ENCODE results near the gene CSNK1D.

Gene CSNK1D

DNA sequence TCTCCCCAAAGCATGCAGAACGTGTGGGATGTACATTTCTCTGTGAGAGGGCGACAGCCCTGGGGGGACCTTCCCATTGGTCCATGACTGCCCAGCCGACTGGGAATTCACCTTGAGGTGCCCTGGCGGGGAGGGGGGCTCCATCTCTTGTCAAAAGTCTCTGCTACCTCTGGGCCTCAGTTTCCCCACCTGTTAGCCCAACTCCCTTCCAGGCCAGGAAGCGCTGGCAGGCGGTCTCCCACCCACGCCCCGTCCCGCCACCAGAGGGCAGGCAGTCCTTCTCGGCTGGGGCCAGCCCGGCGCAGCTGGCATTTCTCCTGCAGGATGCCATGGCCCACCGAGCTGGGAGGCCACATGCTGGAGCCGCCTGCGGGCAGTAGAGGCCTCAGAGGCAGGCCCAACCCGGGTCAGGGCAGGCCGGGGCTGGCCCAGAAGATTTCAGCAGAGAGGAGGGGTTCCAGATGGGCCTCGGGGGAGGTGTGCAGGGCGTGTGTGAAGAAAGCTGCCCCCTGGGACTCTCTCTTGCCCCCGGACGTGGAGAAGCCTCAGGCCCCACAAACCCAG, 27.3 kb upstream of the CSNK1D start:
- Histone ChIP-seq H3K4me1 (ENCODE audit: control insufficient read depth, insufficient read depth, low read length) (peaks cover 13% of the 10 kb centered on the region), H3K27ac (ENCODE audit: extremely low read depth, low read depth, low read length) (no peak overlapping the region), H3K9me3 (ENCODE audit: control insufficient read depth, insufficient read depth, low read depth, low read length) (no peaks in the 10 kb centered on the region), H3K4me3 (ENCODE audit: low read depth, low read length) (no peak overlapping the region), H3K36me3 (ENCODE audit: control insufficient read depth in 2 of 2, insufficient read depth in 1 of 2, low read length in 2 of 2) (no peaks in the 10 kb centered on the region)
- POLR2A ChIA-PET, result interaction anchor here (1.5 to 1.9 kb wide), 2 partner anchors 8 to 31 kb away, joined by 3 to 7 read pairs; no protein-coding TSS in a partner anchor
- CTCF ChIA-PET, result interaction anchor here (0.6 to 2.3 kb wide), 14 partner anchors 8 to 127 kb away, joined by 3 to 11 read pairs (median 3); partner anchors contain the start of gene CD7
- TF ChIP-seq, protein P1, sequence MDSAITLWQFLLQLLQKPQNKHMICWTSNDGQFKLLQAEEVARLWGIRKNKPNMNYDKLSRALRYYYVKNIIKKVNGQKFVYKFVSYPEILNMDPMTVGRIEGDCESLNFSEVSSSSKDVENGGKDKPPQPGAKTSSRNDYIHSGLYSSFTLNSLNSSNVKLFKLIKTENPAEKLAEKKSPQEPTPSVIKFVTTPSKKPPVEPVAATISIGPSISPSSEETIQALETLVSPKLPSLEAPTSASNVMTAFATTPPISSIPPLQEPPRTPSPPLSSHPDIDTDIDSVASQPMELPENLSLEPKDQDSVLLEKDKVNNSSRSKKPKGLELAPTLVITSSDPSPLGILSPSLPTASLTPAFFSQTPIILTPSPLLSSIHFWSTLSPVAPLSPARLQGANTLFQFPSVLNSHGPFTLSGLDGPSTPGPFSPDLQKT (IDR thresholded peaks at IDR 0.05; ENCODE audit: borderline replicate concordance, low read depth, low read length), result no peak
- TF ChIP-seq ZNF23 (tag by site-specific recombination; IDR thresholded peaks at IDR 0.05; ENCODE audit: borderline replicate concordance) (no peak), ZNF223 (tag by site-specific recombination; IDR thresholded peaks at IDR 0.05) (no peak), OSR2 (tag by site-specific recombination; IDR thresholded peaks at IDR 0.05) (no peak), SCRT2 (tag by site-specific recombination; IDR thresholded peaks at IDR 0.05) (peak; percentile 72), ZNF169 (tag by site-specific recombination; IDR thresholded peaks at IDR 0.05) (no peak), SP3 (tag by site-specific recombination; IDR thresholded peaks at IDR 0.05) (no peak), EGR2 (tag by site-specific recombination; IDR thresholded peaks at IDR 0.05; ENCODE audit: low read depth) (0 out of 2 replicates have a peak, but pooled peaks have one; percentile 16), ZFHX2 (tag by site-specific recombination; conservative IDR thresholded peaks at IDR 0.05) (peak; percentile 38), GLIS1 (tag by site-specific recombination; IDR thresholded peaks at IDR 0.05) (no peak), ZNF600 (tag by site-specific recombination; IDR thresholded peaks at IDR 0.05) (peak; percentile 65), ZNF211 (tag by site-specific recombination; IDR thresholded peaks at IDR 0.05; ENCODE audit: low read depth) (no peak), ZNF416 (tag by site-specific recombination; IDR thresholded peaks at IDR 0.05) (no peak), SCRT1 (tag by site-specific recombination; IDR thresholded peaks at IDR 0.05; ENCODE audit: borderline replicate concordance) (peak; percentile 48; the same call in 1 of the 2 replicates)
- TF ChIP-seq, protein P2, sequence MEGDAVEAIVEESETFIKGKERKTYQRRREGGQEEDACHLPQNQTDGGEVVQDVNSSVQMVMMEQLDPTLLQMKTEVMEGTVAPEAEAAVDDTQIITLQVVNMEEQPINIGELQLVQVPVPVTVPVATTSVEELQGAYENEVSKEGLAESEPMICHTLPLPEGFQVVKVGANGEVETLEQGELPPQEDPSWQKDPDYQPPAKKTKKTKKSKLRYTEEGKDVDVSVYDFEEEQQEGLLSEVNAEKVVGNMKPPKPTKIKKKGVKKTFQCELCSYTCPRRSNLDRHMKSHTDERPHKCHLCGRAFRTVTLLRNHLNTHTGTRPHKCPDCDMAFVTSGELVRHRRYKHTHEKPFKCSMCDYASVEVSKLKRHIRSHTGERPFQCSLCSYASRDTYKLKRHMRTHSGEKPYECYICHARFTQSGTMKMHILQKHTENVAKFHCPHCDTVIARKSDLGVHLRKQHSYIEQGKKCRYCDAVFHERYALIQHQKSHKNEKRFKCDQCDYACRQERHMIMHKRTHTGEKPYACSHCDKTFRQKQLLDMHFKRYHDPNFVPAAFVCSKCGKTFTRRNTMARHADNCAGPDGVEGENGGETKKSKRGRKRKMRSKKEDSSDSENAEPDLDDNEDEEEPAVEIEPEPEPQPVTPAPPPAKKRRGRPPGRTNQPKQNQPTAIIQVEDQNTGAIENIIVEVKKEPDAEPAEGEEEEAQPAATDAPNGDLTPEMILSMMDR (tag by site-specific recombination; IDR thresholded peaks at IDR 0.05), result peak; percentile 89
- TF ChIP-seq, protein P3, sequence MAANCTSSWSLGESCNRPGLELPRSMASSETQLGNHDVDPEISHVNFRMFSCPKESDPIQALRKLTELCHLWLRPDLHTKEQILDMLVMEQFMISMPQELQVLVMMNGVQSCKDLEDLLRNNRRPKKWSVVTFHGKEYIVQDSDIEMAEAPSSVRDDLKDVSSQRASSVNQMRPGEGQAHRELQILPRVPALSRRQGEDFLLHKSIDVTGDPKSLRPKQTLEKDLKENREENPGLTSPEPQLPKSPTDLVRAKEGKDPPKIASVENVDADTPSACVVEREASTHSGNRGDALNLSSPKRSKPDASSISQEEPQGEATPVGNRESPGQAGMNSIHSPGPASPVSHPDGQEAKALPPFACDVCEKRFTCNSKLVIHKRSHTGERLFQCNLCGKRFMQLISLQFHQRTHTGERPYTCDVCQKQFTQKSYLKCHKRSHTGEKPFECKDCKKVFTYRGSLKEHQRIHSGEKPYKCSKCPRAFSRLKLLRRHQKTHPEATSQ (tag by site-specific recombination; IDR thresholded peaks at IDR 0.05), result no peak
- TF ChIP-seq, protein P4, sequence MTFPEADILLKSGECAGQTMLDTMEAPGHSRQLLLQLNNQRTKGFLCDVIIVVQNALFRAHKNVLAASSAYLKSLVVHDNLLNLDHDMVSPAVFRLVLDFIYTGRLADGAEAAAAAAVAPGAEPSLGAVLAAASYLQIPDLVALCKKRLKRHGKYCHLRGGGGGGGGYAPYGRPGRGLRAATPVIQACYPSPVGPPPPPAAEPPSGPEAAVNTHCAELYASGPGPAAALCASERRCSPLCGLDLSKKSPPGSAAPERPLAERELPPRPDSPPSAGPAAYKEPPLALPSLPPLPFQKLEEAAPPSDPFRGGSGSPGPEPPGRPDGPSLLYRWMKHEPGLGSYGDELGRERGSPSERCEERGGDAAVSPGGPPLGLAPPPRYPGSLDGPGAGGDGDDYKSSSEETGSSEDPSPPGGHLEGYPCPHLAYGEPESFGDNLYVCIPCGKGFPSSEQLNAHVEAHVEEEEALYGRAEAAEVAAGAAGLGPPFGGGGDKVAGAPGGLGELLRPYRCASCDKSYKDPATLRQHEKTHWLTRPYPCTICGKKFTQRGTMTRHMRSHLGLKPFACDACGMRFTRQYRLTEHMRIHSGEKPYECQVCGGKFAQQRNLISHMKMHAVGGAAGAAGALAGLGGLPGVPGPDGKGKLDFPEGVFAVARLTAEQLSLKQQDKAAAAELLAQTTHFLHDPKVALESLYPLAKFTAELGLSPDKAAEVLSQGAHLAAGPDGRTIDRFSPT (tag by site-specific recombination; IDR thresholded peaks at IDR 0.05), result no peak

DNA sequence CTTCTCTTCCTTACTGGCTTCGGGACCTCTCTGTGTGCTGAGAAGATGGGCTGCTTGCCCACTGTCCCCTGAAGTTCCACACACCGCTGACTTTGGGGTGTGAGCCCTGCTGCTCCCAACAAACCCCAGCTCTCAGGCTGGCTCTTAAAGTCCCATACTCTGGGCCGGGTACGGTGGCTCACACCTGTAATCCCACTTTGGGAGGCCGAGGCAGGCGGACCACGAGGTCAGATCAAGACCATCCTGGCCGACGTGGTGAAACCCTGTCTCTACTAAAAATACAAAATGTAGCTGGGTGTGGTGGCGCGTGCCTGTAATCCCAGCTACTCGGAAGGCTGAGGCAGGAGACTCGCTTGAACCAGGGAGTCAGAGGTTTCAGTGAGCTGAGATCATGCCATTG, 26.7 kb upstream of the CSNK1D start:
- Histone ChIP-seq H3K9me3 (ENCODE audit: control insufficient read depth, insufficient read depth, low read depth, low read length) (no peaks in the 10 kb centered on the region), H3K4me1 (ENCODE audit: control insufficient read depth, insufficient read depth, low read length) (peaks cover 13% of the 10 kb centered on the region), H3K4me3 (ENCODE audit: low read depth, low read length) (no peak overlapping the region), H3K36me3 (ENCODE audit: control insufficient read depth in 2 of 2, insufficient read depth in 1 of 2, low read length in 2 of 2) (no peaks in the 10 kb centered on the region), H3K27ac (ENCODE audit: extremely low read depth, low read depth, low read length) (no peak overlapping the region)
- ChIA-PET CTCF (interaction anchor here (0.6 to 2.3 kb wide), 14 partner anchors 9 to 128 kb away, joined by 3 to 11 read pairs (median 3); partner anchors contain the start of gene CD7), POLR2A (interaction anchor here (1.5 to 1.9 kb wide), 2 partner anchors 8 to 31 kb away, joined by 3 to 7 read pairs; no protein-coding TSS in a partner anchor)
- TF ChIP-seq MYNN (tag by site-specific recombination; IDR thresholded peaks at IDR 0.05; ENCODE audit: borderline replicate concordance) (no peak), ZNF777 (tag by site-specific recombination; IDR thresholded peaks at IDR 0.05; ENCODE audit: borderline replicate concordance) (no peak), ZNF629 (tag by site-specific recombination; IDR thresholded peaks at IDR 0.05) (no peak), ZNF335 (tag by site-specific recombination; conservative IDR thresholded peaks at IDR 0.05) (no peak), ZNF596 (tag by site-specific recombination; IDR thresholded peaks at IDR 0.05) (no peak), ZNF510 (tag by site-specific recombination; IDR thresholded peaks at IDR 0.05; ENCODE audit: insufficient replicate concordance) (no peak), IKZF3 (tag by site-specific recombination; IDR thresholded peaks at IDR 0.05) (no peak), BCL11B (tag by site-specific recombination; IDR thresholded peaks at IDR 0.05; ENCODE audit: low read depth) (no peak), REPIN1 (tag by site-specific recombination; IDR thresholded peaks at IDR 0.05; ENCODE audit: low read depth) (no peak), ZNF211 (tag by site-specific recombination; IDR thresholded peaks at IDR 0.05; ENCODE audit: low read depth) (no peak)
- TF ChIP-seq, protein P5, sequence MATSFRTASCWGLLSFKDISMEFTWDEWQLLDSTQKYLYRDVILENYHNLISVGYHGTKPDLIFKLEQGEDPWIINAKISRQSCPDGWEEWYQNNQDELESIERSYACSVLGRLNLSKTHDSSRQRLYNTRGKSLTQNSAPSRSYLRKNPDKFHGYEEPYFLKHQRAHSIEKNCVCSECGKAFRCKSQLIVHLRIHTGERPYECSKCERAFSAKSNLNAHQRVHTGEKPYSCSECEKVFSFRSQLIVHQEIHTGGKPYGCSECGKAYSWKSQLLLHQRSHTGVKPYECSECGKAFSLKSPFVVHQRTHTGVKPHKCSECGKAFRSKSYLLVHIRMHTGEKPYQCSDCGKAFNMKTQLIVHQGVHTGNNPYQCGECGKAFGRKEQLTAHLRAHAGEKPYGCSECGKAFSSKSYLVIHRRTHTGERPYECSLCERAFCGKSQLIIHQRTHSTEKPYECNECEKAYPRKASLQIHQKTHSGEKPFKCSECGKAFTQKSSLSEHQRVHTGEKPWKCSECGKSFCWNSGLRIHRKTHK (tag by site-specific recombination; IDR thresholded peaks at IDR 0.05), result no peak
